ENCODE results near the gene COL13A1. TPM values are rescaled to one million over a fixed set of nuclear protein-coding genes. Genes with fewer than 3 reads are reported as not detected.

Gene COL13A1
- total and polyA plus RNA-seq, 5 donors = 4.4 to 13.7 (median 8.5) TPM

- WGBS = 78% methylated on average over 10 of the region's 10 CpGs
- intact Hi-C loops (cut with DNase I) = no loop called here
- ATAC-seq = no peak
- Histone ChIP-seq H3K27me3 (ENCODE audit: control insufficient read depth, insufficient read depth) (no peaks in the 10 kb centered on the region), H3K9me3 (ENCODE audit: control insufficient read depth, low read length) (no peaks in the 10 kb centered on the region), H3K4me3 (ENCODE audit: low read length) (no peak overlapping the region), H3K27ac (ENCODE audit: low read length) (no peak overlapping the region), H3K4me1 (ENCODE audit: control insufficient read depth, insufficient read depth, low read length) (peaks cover 9% of the 10 kb centered on the region)
- peak in 1 of 3 donors; percentile 9 for DNase-seq
These were observed 96.3 kb downstream of the COL13A1 start for GRCh38 chr10:69897999-69898398.

- DNase-seq (peak in 2 of 3 donors; percentile 12 to 28), ATAC-seq (no peak)
- Histone ChIP-seq H3K9me3 (ENCODE audit: control insufficient read depth, low read length) (no peaks in the 10 kb centered on the region), H3K4me1 (ENCODE audit: control insufficient read depth, insufficient read depth, low read length) (peaks cover 12% of the 10 kb centered on the region), H3K4me3 (ENCODE audit: low read length) (no peak overlapping the region), H3K27me3 (ENCODE audit: control insufficient read depth, insufficient read depth) (no peaks in the 10 kb centered on the region), H3K27ac (ENCODE audit: low read length) (no peak overlapping the region)
- 79% methylated on average over 10 of the region's 10 CpGs for WGBS
- intact Hi-C loops (cut with DNase I) = no loop called here
These were observed 96.8 kb downstream of the COL13A1 start for GRCh38 chr10:69898524-69898923.

GRCh38 chr10:69898941-69899340, 97.2 kb downstream of the COL13A1 start:
- no peaks in the 10 kb centered on the region for H3K9me3 ChIP-seq (ENCODE audit: control insufficient read depth, low read length)
- intact Hi-C loops (cut with DNase I) = no loop called here
- no peak for DNase-seq
- H3K27me3 ChIP-seq (ENCODE audit: control insufficient read depth, insufficient read depth) = no peaks in the 10 kb centered on the region
- no peak for ATAC-seq
- H3K27ac ChIP-seq (ENCODE audit: low read length) = no peak overlapping the region
- WGBS = 94% methylated on average over 2 of the region's 2 CpGs
- H3K4me3 ChIP-seq (ENCODE audit: low read length) = no peak overlapping the region
- H3K4me1 ChIP-seq (ENCODE audit: control insufficient read depth, insufficient read depth, low read length) = peaks cover 12% of the 10 kb centered on the region

GRCh38 chr10:69899727-69900595, 98.3 kb downstream of the COL13A1 start:
- Histone ChIP-seq H3K27me3 (ENCODE audit: control insufficient read depth, insufficient read depth) (no peaks in the 10 kb centered on the region), H3K9me3 (ENCODE audit: control insufficient read depth, low read length) (no peaks in the 10 kb centered on the region), H3K4me1 (ENCODE audit: control insufficient read depth, insufficient read depth, low read length) (peaks cover 12% of the 10 kb centered on the region), H3K4me3 (ENCODE audit: low read length) (no peak overlapping the region), H3K27ac (ENCODE audit: low read length) (no peak overlapping the region)
- ATAC-seq = no peak
- peak in 2 of 3 donors; percentile 39 to 50 for DNase-seq
- WGBS = 78% methylated on average over 12 of the region's 12 CpGs
- intact Hi-C loops (cut with DNase I) = loop anchor here in 1 of 4 donors (10.0 kb wide), 1 partner anchor 175 kb away; no protein-coding TSS in a partner anchor

GRCh38 chr10:69901022-69901421, 99.3 kb downstream of the COL13A1 start:
- Histone ChIP-seq H3K27ac (ENCODE audit: low read length) (no peak overlapping the region), H3K4me3 (ENCODE audit: low read length) (no peak overlapping the region), H3K9me3 (ENCODE audit: control insufficient read depth, low read length) (no peaks in the 10 kb centered on the region), H3K4me1 (ENCODE audit: control insufficient read depth, insufficient read depth, low read length) (peaks cover 12% of the 10 kb centered on the region), H3K27me3 (ENCODE audit: control insufficient read depth, insufficient read depth) (no peaks in the 10 kb centered on the region)
- intact Hi-C loops (cut with DNase I) = loop anchor here in 1 of 4 donors (10.0 kb wide), 1 partner anchor 176 kb away; no protein-coding TSS in a partner anchor
- DNase-seq (peak in 2 of 3 donors; percentile 57 to 66), ATAC-seq (peak in 1 of 2 donors; percentile 54)
- 83% methylated on average over 2 of the region's 2 CpGs for WGBS

GRCh38 chr10:69901628-69902505, 100.2 kb downstream of the COL13A1 start:
- 49% methylated on average over 10 of the region's 10 CpGs for WGBS
- DNase-seq (peak; percentile 37 to 76 (median 72)), ATAC-seq (peak; percentile 54 to 64)
- H3K4me1 ChIP-seq (ENCODE audit: control insufficient read depth, insufficient read depth, low read length) = peaks cover 12% of the 10 kb centered on the region
- H3K27me3 ChIP-seq (ENCODE audit: control insufficient read depth, insufficient read depth) = no peaks in the 10 kb centered on the region
- H3K27ac ChIP-seq (ENCODE audit: low read length) = no peak overlapping the region
- H3K4me3 ChIP-seq (ENCODE audit: low read length) = no peak overlapping the region
- intact Hi-C loops (cut with DNase I) = loop anchor here in 1 of 4 donors (10.0 kb wide), 1 partner anchor 177 kb away; no protein-coding TSS in a partner anchor
- no peaks in the 10 kb centered on the region for H3K9me3 ChIP-seq (ENCODE audit: control insufficient read depth, low read length)

GRCh38 chr10:69902835-69903535, 101.3 kb downstream of the COL13A1 start:
- peaks cover 12% of the 10 kb centered on the region for H3K4me1 ChIP-seq (ENCODE audit: control insufficient read depth, insufficient read depth, low read length)
- H3K9me3 ChIP-seq (ENCODE audit: control insufficient read depth, low read length) = no peaks in the 10 kb centered on the region
- ATAC-seq (peak in 1 of 2 donors; percentile 34), DNase-seq (peak; percentile 46 to 85 (median 77))
- H3K27me3 ChIP-seq (ENCODE audit: control insufficient read depth, insufficient read depth) = no peaks in the 10 kb centered on the region
- no peak overlapping the region for H3K4me3 ChIP-seq (ENCODE audit: low read length)
- H3K27ac ChIP-seq (ENCODE audit: low read length) = no peak overlapping the region
- intact Hi-C loops (cut with DNase I) = loop anchor here in 1 of 4 donors (10.0 kb wide), 1 partner anchor 178 kb away; no protein-coding TSS in a partner anchor
- 45% methylated on average over 7 of the region's 7 CpGs for WGBS

GRCh38 chr10:69904533-69904932, 102.8 kb downstream of the COL13A1 start:
- peaks cover 12% of the 10 kb centered on the region for H3K4me1 ChIP-seq (ENCODE audit: control insufficient read depth, insufficient read depth, low read length)
- intact Hi-C loops (cut with DNase I) = loop anchor here in 1 of 4 donors (10.0 kb wide), 1 partner anchor 180 kb away; no protein-coding TSS in a partner anchor
- no peak overlapping the region for H3K27ac ChIP-seq (ENCODE audit: low read length)
- H3K4me3 ChIP-seq (ENCODE audit: low read length) = no peak overlapping the region
- no peaks in the 10 kb centered on the region for H3K9me3 ChIP-seq (ENCODE audit: control insufficient read depth, low read length)
- WGBS = 95% methylated on average over 5 of the region's 5 CpGs
- ATAC-seq (no peak), DNase-seq (no peak)
- H3K27me3 ChIP-seq (ENCODE audit: control insufficient read depth, insufficient read depth) = no peaks in the 10 kb centered on the region

- peak in 1 of 3 donors; percentile 4 for DNase-seq
- no peaks in the 10 kb centered on the region for H3K27me3 ChIP-seq (ENCODE audit: control insufficient read depth, insufficient read depth)
- WGBS = 97% methylated on average over 4 of the region's 4 CpGs
- ATAC-seq = no peak
- no peak overlapping the region for H3K4me3 ChIP-seq (ENCODE audit: low read length)
- H3K27ac ChIP-seq (ENCODE audit: low read length) = no peak overlapping the region
- H3K9me3 ChIP-seq (ENCODE audit: control insufficient read depth, low read length) = no peaks in the 10 kb centered on the region
- intact Hi-C loops (cut with DNase I) = loop anchor here in 1 of 4 donors (10.0 kb wide), 1 partner anchor 182 kb away; no protein-coding TSS in a partner anchor
- H3K4me1 ChIP-seq (ENCODE audit: control insufficient read depth, insufficient read depth, low read length) = peaks cover 17% of the 10 kb centered on the region
These were observed 104.7 kb downstream of the COL13A1 start for GRCh38 chr10:69906425-69906824.

- intact Hi-C loops (cut with DNase I) = loop anchor here in 1 of 4 donors (10.0 kb wide), 1 partner anchor 183 kb away; no protein-coding TSS in a partner anchor
- Histone ChIP-seq H3K27ac (ENCODE audit: low read length) (no peak overlapping the region), H3K9me3 (ENCODE audit: control insufficient read depth, low read length) (no peaks in the 10 kb centered on the region), H3K4me1 (ENCODE audit: control insufficient read depth, insufficient read depth, low read length) (peaks cover 14% of the 10 kb centered on the region), H3K4me3 (ENCODE audit: low read length) (no peak overlapping the region), H3K27me3 (ENCODE audit: control insufficient read depth, insufficient read depth) (no peaks in the 10 kb centered on the region)
- ATAC-seq (no peak), DNase-seq (no peak)
- WGBS = 87% methylated on average over 4 of the region's 4 CpGs
These were observed 105.8 kb downstream of the COL13A1 start for GRCh38 chr10:69907517-69907916.
